Superior temporal gyrus (tissue), 1 donor: ENCODE measurements around the gene FOSL2.

ENCODE experiments used
- DNase-seq: peaks from one replicate; pipeline ENCODE4 v3.0.0-alpha.2; 2016; ENCODE audit errors: extremely low spot score

FOSL2 gene

GRCh38 chr2:28432362-28432761 lies 39.7 kb downstream of the FOSL2 start:
- DNase-seq = no peak

- no peak for DNase-seq
These were observed 40.6 kb downstream of the FOSL2 start for GRCh38 chr2:28433215-28433614.

- DNase-seq = no peak
These were observed 41.4 kb downstream of the FOSL2 start for GRCh38 chr2:28433935-28434599.

- no peak for DNase-seq
These were observed 41.9 kb downstream of the FOSL2 start for GRCh38 chr2:28434600-28434989.

- DNase-seq = no peak
These were observed 42.6 kb downstream of the FOSL2 start for GRCh38 chr2:28435241-28435640.

GRCh38 chr2:28435814-28436351 lies 43.2 kb downstream of the FOSL2 start:
- DNase-seq = no peak

DNA sequence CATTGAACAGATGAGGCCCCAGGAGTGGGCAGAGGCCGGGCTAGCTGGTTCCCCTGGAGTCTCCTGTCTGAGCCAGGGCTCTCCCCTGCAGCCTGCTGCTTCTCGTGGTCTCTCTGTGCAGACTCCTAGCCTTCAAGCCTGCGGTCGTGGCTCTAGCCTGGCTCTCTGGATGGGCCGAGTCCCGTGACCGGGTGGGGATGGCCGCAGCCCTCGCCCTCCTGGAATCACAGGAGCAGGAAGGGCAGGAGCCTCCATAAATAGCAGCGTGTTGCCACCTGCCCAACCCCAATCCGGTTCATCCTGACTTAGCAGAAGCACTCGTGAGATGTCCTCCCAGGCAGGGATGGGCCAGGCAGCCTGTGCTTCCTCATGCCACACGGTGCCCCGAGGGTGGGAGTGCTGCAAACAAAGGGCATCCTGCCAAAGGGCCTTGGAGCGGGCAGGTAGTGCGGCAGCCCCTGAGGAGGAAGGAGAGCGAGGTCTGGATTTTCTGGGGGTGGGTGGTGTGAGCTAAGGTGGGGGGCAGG lies 43.9 kb downstream of the FOSL2 start:
- no peak for DNase-seq

DNA sequence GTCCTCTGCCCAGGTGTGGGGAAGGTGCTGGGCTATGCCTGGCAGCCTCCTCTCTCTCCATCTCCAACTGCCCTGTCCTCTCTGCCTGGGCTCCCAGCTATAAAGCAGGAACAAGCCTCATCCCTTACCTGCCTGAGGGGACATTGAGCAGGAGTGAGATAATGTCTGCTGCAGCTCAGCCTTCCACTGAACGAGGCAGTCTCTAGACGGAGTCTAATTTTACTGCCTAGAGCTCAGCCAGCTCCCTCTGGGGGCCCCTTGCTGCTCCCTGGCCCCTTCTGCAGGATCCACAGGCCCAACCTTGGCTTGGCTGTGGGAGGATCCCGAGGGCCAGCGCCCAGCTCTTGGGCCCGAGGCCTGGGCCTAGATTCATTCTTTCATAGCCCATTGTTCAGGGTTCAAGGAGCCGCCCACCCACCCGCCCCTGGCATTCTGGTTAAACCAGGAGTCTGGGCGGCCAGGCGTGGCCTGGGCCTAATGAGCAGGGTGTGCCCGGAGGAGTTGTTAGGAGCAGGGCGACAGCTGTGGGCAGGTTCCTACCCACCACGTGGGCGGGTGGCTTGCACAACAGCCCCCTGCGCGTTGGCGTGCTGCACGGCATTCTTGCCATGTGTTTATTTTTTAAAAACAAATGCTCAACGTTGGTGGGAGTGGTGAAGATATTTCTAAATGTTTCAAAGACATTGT lies 44.6 kb downstream of the FOSL2 start:
- no peak for DNase-seq

- no peak for DNase-seq
These were observed 45.3 kb downstream of the FOSL2 start for GRCh38 chr2:28437918-28438317.

- no peak for DNase-seq
These were observed 45.9 kb downstream of the FOSL2 start for GRCh38 chr2:28438532-28439063.

DNA sequence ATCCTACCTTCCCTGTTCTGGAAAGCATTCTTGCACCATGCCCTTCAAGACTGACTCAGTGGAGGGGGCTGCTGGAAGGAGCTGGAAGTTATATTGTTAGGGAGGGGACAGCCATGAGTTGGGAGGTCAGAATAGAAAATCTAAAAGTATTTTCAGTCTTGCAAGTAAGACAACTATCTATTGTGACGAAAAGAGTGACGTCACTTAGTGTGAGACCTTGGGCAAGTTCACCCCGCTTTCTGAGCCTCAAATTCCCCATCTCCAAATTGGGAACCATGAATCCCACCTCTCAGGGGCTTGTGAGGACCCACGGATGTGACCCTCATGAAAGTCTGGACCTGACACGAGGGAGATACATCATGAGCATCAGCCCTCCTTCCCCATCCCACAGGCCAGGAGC lies 46.5 kb downstream of the FOSL2 start:
- DNase-seq = no peak

DNA sequence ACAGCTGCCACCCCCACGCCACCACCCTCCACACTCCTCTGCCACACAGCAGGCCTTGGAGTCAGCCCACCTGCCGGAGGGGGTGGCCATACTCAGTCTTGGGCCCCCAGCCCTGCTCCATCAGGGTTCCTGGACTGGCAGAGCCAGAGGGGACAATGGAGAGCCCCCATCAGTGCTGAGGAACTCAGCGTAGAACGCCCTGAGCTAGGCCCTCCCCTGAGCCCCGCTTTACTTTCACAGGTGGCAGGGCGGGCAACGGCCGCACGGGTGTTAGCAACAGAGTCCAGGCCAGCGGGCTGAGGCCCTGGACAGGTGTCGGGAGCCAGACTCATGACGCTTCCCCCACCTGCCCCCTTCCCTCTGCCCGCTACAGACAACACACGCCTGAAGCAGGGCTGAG lies 47.1 kb downstream of the FOSL2 start:
- no peak for DNase-seq

GRCh38 chr2:28442328-28442727 lies 49.7 kb downstream of the FOSL2 start:
- no peak for DNase-seq

GRCh38 chr2:28444956-28445355 lies 52.3 kb downstream of the FOSL2 start:
- DNase-seq = no peak

- DNase-seq = no peak
These were observed 53.0 kb downstream of the FOSL2 start for GRCh38 chr2:28445448-28446258.

DNA sequence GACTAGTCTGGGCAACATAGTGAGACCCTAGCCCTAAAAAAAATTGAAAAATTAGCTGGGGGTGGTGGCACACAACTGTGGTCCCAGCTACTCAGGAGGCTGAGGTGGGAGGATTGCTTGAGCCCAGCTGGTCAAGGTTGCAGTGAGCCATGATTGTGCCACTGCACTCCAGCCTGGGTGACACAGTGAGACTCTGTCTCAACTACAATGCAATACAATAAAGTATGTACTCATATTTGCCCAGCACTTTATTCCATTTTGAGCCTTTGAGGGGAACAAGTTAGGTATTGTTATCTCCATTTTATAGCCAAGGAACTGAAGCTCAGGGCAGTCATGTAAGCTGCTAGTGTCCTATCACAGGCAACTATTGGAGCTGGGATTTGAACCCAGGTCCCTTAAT lies 53.9 kb downstream of the FOSL2 start:
- DNase-seq = no peak

- no peak for DNase-seq
These were observed 54.4 kb downstream of the FOSL2 start for GRCh38 chr2:28447086-28447485.

DNA sequence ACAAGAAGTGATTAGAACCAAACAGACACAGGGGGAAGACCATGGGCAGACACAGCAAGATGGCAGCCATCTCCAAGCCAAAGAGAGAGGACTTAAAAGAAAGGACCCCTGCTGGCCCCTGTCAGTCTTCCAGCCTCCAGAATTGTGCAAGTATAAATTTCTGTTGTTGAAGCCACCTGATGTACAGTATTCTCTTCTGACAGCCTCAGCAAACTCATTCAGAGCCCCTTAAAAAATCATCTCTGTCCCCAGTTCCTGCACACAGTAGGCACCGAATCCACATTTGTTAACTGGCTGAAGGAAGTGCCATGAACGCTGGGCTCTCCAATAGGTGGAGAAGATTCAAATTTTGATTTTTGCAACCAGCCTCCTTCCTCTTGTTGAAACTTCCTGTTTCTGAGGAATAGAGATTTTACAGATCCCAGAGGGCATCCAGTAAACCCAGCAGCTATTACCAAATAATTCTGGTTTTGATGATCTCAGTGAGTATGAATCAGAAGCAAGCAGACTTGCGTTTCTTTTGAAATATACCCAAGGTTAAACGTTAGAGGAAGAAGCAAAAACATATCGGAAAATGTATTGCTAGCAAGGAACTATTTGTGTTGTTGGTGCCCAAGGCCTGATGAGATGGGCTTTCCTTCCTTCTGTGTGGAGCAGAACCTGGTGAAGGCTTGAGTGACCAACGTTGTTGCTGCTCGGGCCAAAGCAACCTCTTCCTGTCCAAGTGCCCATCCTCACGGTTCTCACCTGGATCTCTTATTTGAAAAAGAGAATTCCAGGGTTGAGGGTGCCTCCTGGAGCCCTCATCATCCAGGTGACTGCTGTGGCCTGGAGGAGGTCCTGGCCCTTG lies 55.5 kb downstream of the FOSL2 start:
- DNase-seq = no peak

GRCh38 chr2:28448793-28449100 lies 56.1 kb downstream of the FOSL2 start:
- DNase-seq = no peak

DNA sequence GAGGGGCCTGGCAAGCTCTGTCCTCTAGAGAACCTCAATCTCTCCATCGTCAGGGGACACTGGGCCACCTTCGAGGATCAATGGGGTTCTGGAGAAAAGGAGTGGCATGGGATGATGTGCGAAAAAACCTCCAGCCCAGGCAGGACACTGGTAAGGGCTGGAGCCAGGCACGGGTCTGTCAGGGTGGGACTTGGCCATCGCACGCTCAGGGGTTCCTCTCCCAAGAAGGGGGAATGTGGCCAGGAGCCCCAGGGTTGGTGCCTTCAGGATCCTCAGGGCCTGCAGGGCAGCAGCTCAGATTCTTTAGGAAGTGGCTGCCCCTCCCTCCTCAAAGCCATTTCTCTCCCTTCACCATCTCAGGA lies 56.4 kb downstream of the FOSL2 start:
- no peak for DNase-seq
